Glutamatergic neuron (in vitro differentiated cells): Measurements from ENCODE around the gene SLC50A1. TPM values are rescaled to one million over a fixed set of nuclear protein-coding genes. Genes with fewer than 3 reads are reported as not detected.

ENCODE experiments used
- DNase-seq: peaks from one replicate; pipeline ENCODE4 v3.0.0; 2022
- H3K27ac Mint-ChIP-seq: one replicate; pipeline ENCODE4 v1.8.0; 2020; ENCODE audit warnings: mild to moderate bottlenecking, mixed read lengths, inconsistent platforms; ENCODE audit not compliant: unreplicated experiment
- H3K27me3 Mint-ChIP-seq: one replicate; pipeline ENCODE4 v1.8.0; 2020; ENCODE audit warnings: mild to moderate bottlenecking, moderate library complexity, mixed read lengths, inconsistent platforms; ENCODE audit not compliant: unreplicated experiment
- H3K36me3 Mint-ChIP-seq: one replicate; pipeline ENCODE4 v1.8.0; 2020; ENCODE audit warnings: mild to moderate bottlenecking, mixed read lengths, inconsistent platforms; ENCODE audit not compliant: unreplicated experiment
- H3K4me1 Mint-ChIP-seq: one replicate; pipeline ENCODE4 v1.8.0; 2020; ENCODE audit warnings: mild to moderate bottlenecking, low read depth, mixed read lengths, inconsistent platforms; ENCODE audit not compliant: unreplicated experiment
- H3K4me3 Mint-ChIP-seq: one replicate; pipeline ENCODE4 v1.8.0; 2020; ENCODE audit warnings: mild to moderate bottlenecking, mixed read lengths, inconsistent platforms; ENCODE audit not compliant: unreplicated experiment
- H3K9me3 Mint-ChIP-seq: one replicate; pipeline ENCODE4 v1.8.0; 2020; ENCODE audit warnings: mild to moderate bottlenecking, moderate library complexity, mixed read lengths, inconsistent platforms; ENCODE audit not compliant: unreplicated experiment
- total RNA-seq: library from RNA; stranded (reverse); fragmentation: NEBNext Ultra II Directional; extraction: Animal tissue kit (Norgen Biotek cat#: 25700); gene quantifications from one replicate; pipeline ENCODE4 v1.2.1, GENCODE V29; 2021; ENCODE audit not compliant: unreplicated experiment
- TF ChIP-seq, protein P1 (sequence below): fragments of 200-600 bp; sonication (generic); IDR thresholded peaks from one replicate; pipeline ENCODE4 v1.5.0; 2021; ENCODE audit not compliant: partially characterized antibody, unreplicated experiment

Gene SLC50A1
- total RNA-seq, 1 donor from 2014 or later: 8.6 TPM

DNA sequence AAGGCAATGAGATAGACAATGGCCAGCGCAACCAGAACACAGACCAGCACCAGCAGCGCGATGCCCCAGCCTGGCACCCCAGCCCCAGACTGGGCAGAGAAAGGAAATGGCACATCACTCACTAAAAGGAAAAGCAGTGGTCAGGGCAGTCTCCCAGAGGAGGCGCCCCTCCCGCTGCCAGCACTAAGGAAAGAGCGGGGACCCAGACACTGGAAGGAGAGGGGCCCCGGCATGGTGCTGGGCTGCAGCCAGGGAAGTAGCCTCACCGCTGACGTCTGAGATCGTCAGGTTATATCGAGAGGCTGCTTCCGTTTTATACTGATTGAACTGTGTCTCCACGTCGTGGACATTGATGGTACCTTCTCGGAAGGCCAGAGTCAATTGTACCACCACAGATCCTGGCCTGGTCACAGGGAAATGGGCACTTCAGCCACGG lies 51.8 kb downstream of the SLC50A1 start:
- Mint-ChIP-seq H3K27ac (no peak overlapping the region), H3K4me3 (no peak overlapping the region), H3K36me3 (no peaks in the 10 kb centered on the region), H3K9me3 (peaks cover 13% of the 10 kb centered on the region), H3K27me3 (peaks cover 12% of the 10 kb centered on the region), H3K4me1 (peaks cover 2% of the 10 kb centered on the region)
- DNase-seq: no peak
- TF ChIP-seq, protein P1, sequence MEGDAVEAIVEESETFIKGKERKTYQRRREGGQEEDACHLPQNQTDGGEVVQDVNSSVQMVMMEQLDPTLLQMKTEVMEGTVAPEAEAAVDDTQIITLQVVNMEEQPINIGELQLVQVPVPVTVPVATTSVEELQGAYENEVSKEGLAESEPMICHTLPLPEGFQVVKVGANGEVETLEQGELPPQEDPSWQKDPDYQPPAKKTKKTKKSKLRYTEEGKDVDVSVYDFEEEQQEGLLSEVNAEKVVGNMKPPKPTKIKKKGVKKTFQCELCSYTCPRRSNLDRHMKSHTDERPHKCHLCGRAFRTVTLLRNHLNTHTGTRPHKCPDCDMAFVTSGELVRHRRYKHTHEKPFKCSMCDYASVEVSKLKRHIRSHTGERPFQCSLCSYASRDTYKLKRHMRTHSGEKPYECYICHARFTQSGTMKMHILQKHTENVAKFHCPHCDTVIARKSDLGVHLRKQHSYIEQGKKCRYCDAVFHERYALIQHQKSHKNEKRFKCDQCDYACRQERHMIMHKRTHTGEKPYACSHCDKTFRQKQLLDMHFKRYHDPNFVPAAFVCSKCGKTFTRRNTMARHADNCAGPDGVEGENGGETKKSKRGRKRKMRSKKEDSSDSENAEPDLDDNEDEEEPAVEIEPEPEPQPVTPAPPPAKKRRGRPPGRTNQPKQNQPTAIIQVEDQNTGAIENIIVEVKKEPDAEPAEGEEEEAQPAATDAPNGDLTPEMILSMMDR: no peak

DNA sequence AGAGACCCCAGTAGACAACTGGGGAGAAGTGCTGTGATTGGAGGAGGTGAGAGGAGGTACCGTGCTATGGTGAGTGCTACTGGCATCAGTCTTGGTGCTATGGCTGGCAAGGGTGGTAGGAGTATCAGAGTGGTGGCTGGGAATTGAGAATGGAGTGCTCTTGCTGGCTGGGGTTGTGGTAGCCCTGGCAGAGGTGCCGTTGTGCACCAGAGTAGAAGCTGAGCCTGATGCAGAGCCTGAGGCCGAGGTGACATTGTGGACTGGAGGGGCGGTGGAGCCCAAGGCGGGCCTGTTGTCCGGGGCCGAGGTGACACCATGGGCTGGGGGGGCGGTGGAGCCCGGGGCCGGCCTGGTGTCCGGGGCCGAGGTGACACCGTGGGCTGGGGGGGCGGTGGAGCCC lies 52.6 kb downstream of the SLC50A1 start:
- H3K36me3 Mint-ChIP-seq: no peaks in the 10 kb centered on the region
- H3K4me3 Mint-ChIP-seq: peak overlapping the region; percentile 13

More for the DNA sequence above, 52.6 kb downstream of the SLC50A1 start:
- Mint-ChIP-seq H3K9me3 (peaks cover 14% of the 10 kb centered on the region), H3K4me1 (peaks cover 3% of the 10 kb centered on the region), H3K27ac (peak overlapping the region; percentile 81), H3K27me3 (peaks cover 10% of the 10 kb centered on the region)
- DNase-seq: no peak
- TF ChIP-seq, protein P1: no peak

Other genes with a start within 250 kb of the SLC50A1 start
- 30.7 TPM for gene PMVK, start 199.1 kb upstream of the SLC50A1 start, total RNA-seq
- gene PBXIP1, start 179.8 kb upstream of the SLC50A1 start, total RNA-seq: 29.9 TPM
- gene PYGO2, start 174.1 kb upstream of the SLC50A1 start, total RNA-seq: 32.7 TPM
- 155 TPM for gene SHC1, start 165.1 kb upstream of the SLC50A1 start, total RNA-seq
- 22.8 TPM for gene CKS1B, start 161.2 kb upstream of the SLC50A1 start, total RNA-seq
- gene FLAD1, start 152.5 kb upstream of the SLC50A1 start, total RNA-seq: 68.8 TPM
- gene LENEP, start 142.3 kb upstream of the SLC50A1 start, total RNA-seq: 1.3 TPM
- 8.1 TPM for gene ZBTB7B, start 133.1 kb upstream of the SLC50A1 start, total RNA-seq
- 0.64 TPM for gene DCST2, start 102.1 kb upstream of the SLC50A1 start, total RNA-seq
- gene DCST1, start 102.0 kb upstream of the SLC50A1 start, total RNA-seq: not detected
- gene ADAM15, start 84.5 kb upstream of the SLC50A1 start, total RNA-seq: 7.6 TPM
- 2.9 TPM for gene EFNA4, start 72.1 kb upstream of the SLC50A1 start, total RNA-seq
- gene EFNA3, start 57.0 kb upstream of the SLC50A1 start, total RNA-seq: 14.6 TPM
- 1.7 TPM for gene EFNA1, start 8.0 kb upstream of the SLC50A1 start, total RNA-seq
- 27.7 TPM for gene DPM3, start 4.7 kb downstream of the SLC50A1 start, total RNA-seq
- gene KRTCAP2, start 37.5 kb downstream of the SLC50A1 start, total RNA-seq: 108 TPM
- 30.4 TPM for gene TRIM46, start 38.0 kb downstream of the SLC50A1 start, total RNA-seq
- gene THBS3, start 72.0 kb downstream of the SLC50A1 start, total RNA-seq: 377 TPM
- 26.1 TPM for gene MTX1, start 72.8 kb downstream of the SLC50A1 start, total RNA-seq
- 51.2 TPM for gene ENTREP3, start 119.6 kb downstream of the SLC50A1 start, total RNA-seq
- gene SCAMP3, start 126.5 kb downstream of the SLC50A1 start, total RNA-seq: 65.8 TPM
- 74.8 TPM for gene CLK2, start 137.7 kb downstream of the SLC50A1 start, total RNA-seq
- 30.5 TPM for gene HCN3, start 141.6 kb downstream of the SLC50A1 start, total RNA-seq
- not detected for gene PKLR, start 165.6 kb downstream of the SLC50A1 start, total RNA-seq
- 265 TPM for gene FDPS, start 173.0 kb downstream of the SLC50A1 start, total RNA-seq
- 305 TPM for gene RUSC1, start 185.0 kb downstream of the SLC50A1 start, total RNA-seq